T-helper 2 cell treated with Interferon-gamma antibody and Interleukin-4, amounts not matched to agents 5 μg/mL and 100 μg/mL, for 36 hours (primary cell): ENCODE results near the gene RRAS2.
A peak's percentile ranks its signal among the peaks of the same experiment; 100 is the strongest.
"Not testable (repeated sequence)": the region's sequence is repeated elsewhere in the genome, so short reads cannot be mapped to it uniquely, and the experiment has no call there.

Experiments
- DNase-seq: peaks from one replicate; pipeline ENCODE4 v3.0.0; 2021; ENCODE audit warnings: low spot score
- H3K27ac Mint-ChIP-seq: one replicate; pipeline ENCODE4 v1.8.0; 2021; ENCODE audit warnings: mild to moderate bottlenecking, mixed read lengths
- H3K27me3 Mint-ChIP-seq: one replicate; pipeline ENCODE4 v1.8.0; 2021; ENCODE audit warnings: low read depth, mixed read lengths
- H3K36me3 Mint-ChIP-seq: one replicate; pipeline ENCODE4 v1.8.0; 2021; ENCODE audit warnings: low read depth, mixed read lengths
- H3K4me1 Mint-ChIP-seq: one replicate; pipeline ENCODE4 v1.8.0; 2021; ENCODE audit warnings: low read depth, mixed read lengths
- H3K4me3 Mint-ChIP-seq: one replicate; pipeline ENCODE4 v1.8.0; 2022; ENCODE audit warnings: mild to moderate bottlenecking, moderate library complexity, mixed read lengths
- H3K9me3 Mint-ChIP-seq: one replicate; pipeline ENCODE4 v1.8.0; 2021; ENCODE audit warnings: mixed read lengths

RRAS2 gene

GRCh38 chr11:14299921-14300320 lies 59.1 kb downstream of the RRAS2 start:
- Mint-ChIP-seq H3K4me3 (no peak overlapping the region), H3K27ac (no peak overlapping the region), H3K4me1 (peaks cover 5% of the 10 kb centered on the region), H3K9me3 (no peaks in the 10 kb centered on the region), H3K27me3 (no peaks in the 10 kb centered on the region), H3K36me3 (peaks cover 6% of the 10 kb centered on the region)
- DNase-seq: no peak

GRCh38 chr11:14290422-14290821 lies 68.6 kb downstream of the RRAS2 start:
- no peak for DNase-seq
- Mint-ChIP-seq H3K4me1 (peaks cover 23% of the 10 kb centered on the region), H3K27me3 (no peaks in the 10 kb centered on the region), H3K27ac (peak overlapping the region; percentile 35), H3K36me3 (peaks cover 56% of the 10 kb centered on the region), H3K9me3 (no peaks in the 10 kb centered on the region), H3K4me3 (no peak overlapping the region)

- Mint-ChIP-seq H3K27ac (peak overlapping the region; percentile 89), H3K4me3 (peak overlapping the region; percentile 57), H3K4me1 (peaks cover 23% of the 10 kb centered on the region), H3K27me3 (no peaks in the 10 kb centered on the region), H3K9me3 (no peaks in the 10 kb centered on the region), H3K36me3 (peaks cover 43% of the 10 kb centered on the region)
- no peak for DNase-seq
These were observed 70.6 kb downstream of the RRAS2 start for GRCh38 chr11:14288189-14288935.

- not testable (repeated sequence) for H3K27me3 Mint-ChIP-seq, H3K27ac Mint-ChIP-seq, DNase-seq, H3K9me3 Mint-ChIP-seq, H3K4me3 Mint-ChIP-seq, H3K4me1 Mint-ChIP-seq
- peaks cover 27% of the 10 kb centered on the region for H3K36me3 Mint-ChIP-seq
These were observed 80.1 kb downstream of the RRAS2 start for GRCh38 chr11:14278869-14279268.

- H3K27ac Mint-ChIP-seq: peak overlapping the region; percentile 26
- H3K9me3 Mint-ChIP-seq: peaks cover 7% of the 10 kb centered on the region
These were observed 83.9 kb downstream of the RRAS2 start for GRCh38 chr11:14275076-14275475.

GRCh38 chr11:14273895-14274294 lies 85.1 kb downstream of the RRAS2 start:
- Mint-ChIP-seq H3K27ac (no peak overlapping the region), H3K4me1 (peaks cover 29% of the 10 kb centered on the region), H3K4me3 (no peak overlapping the region), H3K9me3 (peaks cover 7% of the 10 kb centered on the region), H3K36me3 (peaks cover 27% of the 10 kb centered on the region), H3K27me3 (no peaks in the 10 kb centered on the region)
- no peak for DNase-seq

More at GRCh38 chr11:14275076-14275475, 83.9 kb downstream of the RRAS2 start:
- Mint-ChIP-seq H3K36me3 (peaks cover 31% of the 10 kb centered on the region), H3K27me3 (no peaks in the 10 kb centered on the region), H3K4me3 (no peak overlapping the region), H3K4me1 (peaks cover 25% of the 10 kb centered on the region)
- no peak for DNase-seq

GRCh38 chr11:14270690-14271542 lies 88.1 kb downstream of the RRAS2 start:
- H3K27me3 Mint-ChIP-seq: no peaks in the 10 kb centered on the region
- H3K4me3 Mint-ChIP-seq: peak overlapping the region; percentile 80
- H3K36me3 Mint-ChIP-seq: peaks cover 16% of the 10 kb centered on the region
- peak overlapping the region; percentile 93 for H3K27ac Mint-ChIP-seq
- DNase-seq: peak; percentile 44
- H3K9me3 Mint-ChIP-seq: peaks cover 3% of the 10 kb centered on the region
- peaks cover 25% of the 10 kb centered on the region for H3K4me1 Mint-ChIP-seq

- Mint-ChIP-seq H3K27ac (no peak overlapping the region), H3K4me3 (peak overlapping the region; percentile 80), H3K27me3 (no peaks in the 10 kb centered on the region), H3K9me3 (no peaks in the 10 kb centered on the region), H3K4me1 (peaks cover 25% of the 10 kb centered on the region), H3K36me3 (peaks cover 21% of the 10 kb centered on the region)
- no peak for DNase-seq
These were observed 89.0 kb downstream of the RRAS2 start for GRCh38 chr11:14269692-14270573.

- Mint-ChIP-seq H3K36me3 (peaks cover 18% of the 10 kb centered on the region), H3K27me3 (no peaks in the 10 kb centered on the region), H3K27ac (no peak overlapping the region), H3K4me3 (no peak overlapping the region), H3K4me1 (peaks cover 25% of the 10 kb centered on the region), H3K9me3 (no peaks in the 10 kb centered on the region)
- DNase-seq: no peak
These were observed 90.9 kb downstream of the RRAS2 start for GRCh38 chr11:14267861-14268635.

- Mint-ChIP-seq H3K27ac (no peak overlapping the region), H3K4me1 (peaks cover 17% of the 10 kb centered on the region), H3K4me3 (no peak overlapping the region), H3K27me3 (no peaks in the 10 kb centered on the region), H3K36me3 (peaks cover 15% of the 10 kb centered on the region), H3K9me3 (no peaks in the 10 kb centered on the region)
- no peak for DNase-seq
These were observed 92.4 kb downstream of the RRAS2 start for GRCh38 chr11:14266622-14267021.

GRCh38 chr11:14264966-14265365 lies 94.0 kb downstream of the RRAS2 start:
- no peaks in the 10 kb centered on the region for H3K27me3 Mint-ChIP-seq
- H3K9me3 Mint-ChIP-seq: no peaks in the 10 kb centered on the region
- no peak overlapping the region for H3K27ac Mint-ChIP-seq
- H3K36me3 Mint-ChIP-seq: peaks cover 15% of the 10 kb centered on the region
- H3K4me1 Mint-ChIP-seq: peaks cover 3% of the 10 kb centered on the region
- no peak overlapping the region for H3K4me3 Mint-ChIP-seq
- DNase-seq: no peak

GRCh38 chr11:14262271-14262846 lies 96.6 kb downstream of the RRAS2 start:
- Mint-ChIP-seq H3K27me3 (no peaks in the 10 kb centered on the region), H3K9me3 (no peaks in the 10 kb centered on the region), H3K36me3 (peaks cover 12% of the 10 kb centered on the region), H3K4me3 (no peak overlapping the region), H3K4me1 (no peaks in the 10 kb centered on the region), H3K27ac (no peak overlapping the region)
- no peak for DNase-seq

GRCh38 chr11:14261066-14261465 lies 97.9 kb downstream of the RRAS2 start:
- no peak overlapping the region for H3K27ac Mint-ChIP-seq
- peaks cover 3% of the 10 kb centered on the region for H3K27me3 Mint-ChIP-seq
- peaks cover 12% of the 10 kb centered on the region for H3K36me3 Mint-ChIP-seq
- no peak for DNase-seq
- no peaks in the 10 kb centered on the region for H3K9me3 Mint-ChIP-seq
- H3K4me1 Mint-ChIP-seq: no peaks in the 10 kb centered on the region
- H3K4me3 Mint-ChIP-seq: no peak overlapping the region
